ENCODE measurements around the gene CC2D2B.
"Not testable (repeated sequence)": the region's sequence is repeated elsewhere in the genome, so short reads cannot be mapped to it uniquely, and the experiment has no call there.

The CC2D2B gene

DNA sequence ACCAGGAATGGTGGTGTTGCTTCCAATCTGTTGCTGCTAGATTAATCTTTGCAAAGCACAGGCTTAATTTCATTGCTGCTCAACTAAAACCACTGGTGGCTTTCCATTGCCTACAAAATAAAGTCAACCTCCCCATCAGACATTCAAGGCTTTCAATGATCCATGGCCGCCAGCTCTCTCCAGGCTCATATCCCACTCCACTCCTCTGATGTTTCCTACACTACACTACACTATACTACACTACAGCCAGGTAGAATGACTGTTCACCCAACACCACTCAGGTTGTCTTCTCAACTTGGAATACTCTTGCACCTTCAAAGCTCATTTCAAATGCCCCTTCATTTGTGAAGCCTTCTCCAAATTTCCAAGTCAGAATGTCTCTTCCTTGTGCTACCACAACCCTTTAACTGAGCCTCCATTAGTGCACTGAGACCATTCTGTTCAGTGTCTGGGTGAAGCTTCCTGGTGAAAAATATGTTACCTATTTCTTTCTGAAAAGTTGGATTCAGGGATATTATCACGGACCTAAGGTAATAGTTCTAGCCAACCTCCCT lies 35.5 kb upstream of the CC2D2B start:
- FAIRE-seq = peak; percentile 43
- no peak for DNase-seq (ENCODE audit: insufficient read length, low spot score)
- TF ChIP-seq PAX5 (IDR thresholded peaks at IDR 0.05; ENCODE audit: insufficient read depth, low read length, severe bottlenecking) = no peak
- peak; percentile 23; the same call in 1 of the 2 replicates for TF ChIP-seq POLR2A (IDR thresholded peaks at IDR 0.05; ENCODE audit: low read depth, low read length)
- peak; percentile 52; the same call in 1 of the 2 replicates for TF ChIP-seq POLR2AphosphoS5 (IDR thresholded peaks at IDR 0.05; ENCODE audit: low read depth, low read length)

DNA sequence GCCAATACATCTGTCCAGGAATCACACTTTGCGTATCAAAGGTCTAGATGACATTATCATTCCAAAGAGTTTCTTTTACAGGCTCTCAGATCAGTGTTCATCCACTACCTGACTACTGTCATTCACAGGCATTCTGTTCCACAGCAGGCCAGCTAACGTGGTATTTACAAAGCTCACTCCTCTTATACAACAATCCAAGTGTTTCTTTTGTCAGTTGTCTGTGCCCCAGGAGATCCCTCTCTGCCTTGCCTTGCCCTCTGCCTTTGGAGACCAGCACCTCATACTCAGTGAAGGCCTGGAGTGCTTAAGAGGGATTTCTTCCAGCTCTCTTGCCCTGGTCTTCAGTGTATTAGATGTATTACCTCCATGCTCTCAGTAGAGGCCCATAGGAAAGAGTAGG lies 34.6 kb upstream of the CC2D2B start:
- no peak for FAIRE-seq
- TF ChIP-seq POU2F2 (IDR thresholded peaks at IDR 0.05; ENCODE audit: low read depth, low read length) (no peak), TAF1 (IDR thresholded peaks at IDR 0.05; ENCODE audit: low read depth, low read length) (no peak), POLR2A (IDR thresholded peaks at IDR 0.05; ENCODE audit: low read depth, low read length) (peak; percentile 17; the same call in 1 of the 2 replicates), POLR2AphosphoS5 (IDR thresholded peaks at IDR 0.05; ENCODE audit: low read depth, low read length) (peak; percentile 48; the same call in 1 of the 2 replicates), PAX5 (IDR thresholded peaks at IDR 0.05; ENCODE audit: insufficient read depth, low read length, severe bottlenecking) (no peak), SPI1 (IDR thresholded peaks at IDR 0.05; ENCODE audit: low read depth, low read length) (no peak)
- DNase-seq (ENCODE audit: insufficient read length, low spot score) = no peak

DNA sequence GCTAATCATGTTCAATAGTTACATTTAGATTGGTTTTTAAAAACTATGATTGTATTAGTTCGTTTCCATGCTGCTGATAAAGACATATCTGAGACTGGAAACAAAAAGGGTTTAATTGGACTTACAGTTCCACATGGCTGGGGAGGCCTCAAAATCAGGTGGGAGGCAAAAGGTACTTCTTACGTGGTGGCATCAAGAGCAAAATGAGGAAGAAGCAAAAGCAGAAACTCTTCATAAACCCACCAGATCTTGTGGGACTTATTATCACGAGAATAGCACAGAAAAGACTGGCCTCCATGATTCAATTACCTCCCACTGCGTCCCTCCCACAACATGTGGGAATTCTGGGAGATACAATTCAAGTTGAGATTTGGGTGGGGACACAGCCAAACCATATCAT lies 34.1 kb upstream of the CC2D2B start:
- FAIRE-seq (peak; percentile 26), DNase-seq (ENCODE audit: insufficient read length, low spot score) (no peak)
- TF ChIP-seq POLR2AphosphoS5 (IDR thresholded peaks at IDR 0.05; ENCODE audit: low read depth, low read length) (no peak), PAX5 (IDR thresholded peaks at IDR 0.05; ENCODE audit: insufficient read depth, low read length, severe bottlenecking) (no peak), TAF1 (IDR thresholded peaks at IDR 0.05; ENCODE audit: low read depth, low read length) (no peak), POU2F2 (IDR thresholded peaks at IDR 0.05; ENCODE audit: low read depth, low read length) (no peak), POLR2A (IDR thresholded peaks at IDR 0.05; ENCODE audit: low read depth, low read length) (no peak), SPI1 (IDR thresholded peaks at IDR 0.05; ENCODE audit: low read depth, low read length) (no peak)

DNA sequence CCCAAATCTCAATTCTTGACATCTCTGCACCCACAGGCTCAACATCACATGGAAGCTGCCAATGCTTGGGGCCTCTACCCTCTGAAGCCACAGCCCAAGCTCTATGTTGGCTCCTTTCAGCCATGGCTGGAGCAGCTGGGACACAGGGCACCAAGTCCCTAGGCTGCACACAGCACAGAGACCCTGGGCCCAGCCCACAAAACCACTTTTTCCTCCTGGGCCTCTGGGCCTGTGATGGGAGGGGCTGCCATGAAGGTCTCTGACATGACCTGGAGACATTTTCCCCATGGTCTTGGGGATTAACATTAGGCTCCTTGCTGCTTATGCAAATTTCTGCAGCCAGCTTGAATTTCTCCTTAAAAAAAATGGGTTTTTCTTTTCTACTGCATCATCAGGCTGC lies 33.0 kb upstream of the CC2D2B start:
- FAIRE-seq; DNase-seq (ENCODE audit: insufficient read length, low spot score): not testable (repeated sequence)

DNA sequence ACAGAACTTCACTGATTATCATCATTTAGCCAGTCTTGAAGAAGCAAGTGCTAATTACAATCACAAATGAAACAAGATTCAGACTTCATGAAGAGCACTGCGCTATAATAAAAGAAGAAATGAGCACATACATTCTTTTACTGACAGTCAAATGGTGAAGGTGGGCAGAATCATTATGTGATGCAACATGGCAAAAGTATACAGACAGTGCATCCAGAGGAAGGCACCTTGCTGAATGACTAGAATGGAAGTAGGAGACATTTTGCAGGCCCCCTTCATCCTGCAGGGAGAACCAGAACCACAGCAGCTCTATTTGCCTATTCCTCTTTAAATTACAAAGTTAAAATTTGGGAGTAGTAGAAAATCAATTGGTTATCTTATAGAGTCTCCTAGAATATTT lies 31.0 kb upstream of the CC2D2B start:
- no peak for DNase-seq (ENCODE audit: insufficient read length, low spot score)
- no peak for TF ChIP-seq TAF1 (IDR thresholded peaks at IDR 0.05; ENCODE audit: low read depth, low read length)
- TF ChIP-seq POLR2AphosphoS5 (IDR thresholded peaks at IDR 0.05; ENCODE audit: low read depth, low read length) = peak; percentile 84
- peak; percentile 63; the same call in 1 of the 2 replicates for TF ChIP-seq POLR2A (IDR thresholded peaks at IDR 0.05; ENCODE audit: low read depth, low read length)
- FAIRE-seq = peak; percentile 45

DNA sequence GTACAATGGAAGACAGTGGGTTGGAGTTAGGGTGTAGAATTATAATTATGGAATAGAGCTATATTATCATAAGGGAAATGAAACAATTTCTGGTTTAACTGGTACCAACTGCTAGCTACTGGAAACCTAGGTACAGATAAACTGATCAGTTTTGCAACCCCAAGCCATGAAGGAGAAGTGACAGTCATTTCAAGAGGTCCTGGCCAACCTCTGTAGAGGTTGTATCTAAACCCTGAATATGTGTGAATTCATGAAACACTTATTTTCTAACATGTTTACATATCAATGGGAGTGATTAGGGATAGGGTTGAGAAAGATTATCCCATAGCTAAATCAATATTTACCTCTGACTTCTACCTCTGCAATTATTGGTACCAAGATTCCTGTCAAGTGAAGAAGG lies 29.9 kb upstream of the CC2D2B start:
- no peak for DNase-seq (ENCODE audit: insufficient read length, low spot score)
- FAIRE-seq = peak; percentile 65
- peak; percentile 73 for TF ChIP-seq POLR2A (IDR thresholded peaks at IDR 0.05; ENCODE audit: low read depth, low read length)
- TF ChIP-seq POLR2AphosphoS5 (IDR thresholded peaks at IDR 0.05; ENCODE audit: low read depth, low read length) = peak; percentile 44; the same call in 1 of the 2 replicates
- 0 out of 2 replicates have a peak, but pooled peaks have one; percentile 30 for TF ChIP-seq POU2F2 (IDR thresholded peaks at IDR 0.05; ENCODE audit: low read depth, low read length)
- TF ChIP-seq SPI1 (IDR thresholded peaks at IDR 0.05; ENCODE audit: low read depth, low read length) = peak; percentile 67; the same call in 1 of the 2 replicates
- TF ChIP-seq TAF1 (IDR thresholded peaks at IDR 0.05; ENCODE audit: low read depth, low read length) = no peak

DNA sequence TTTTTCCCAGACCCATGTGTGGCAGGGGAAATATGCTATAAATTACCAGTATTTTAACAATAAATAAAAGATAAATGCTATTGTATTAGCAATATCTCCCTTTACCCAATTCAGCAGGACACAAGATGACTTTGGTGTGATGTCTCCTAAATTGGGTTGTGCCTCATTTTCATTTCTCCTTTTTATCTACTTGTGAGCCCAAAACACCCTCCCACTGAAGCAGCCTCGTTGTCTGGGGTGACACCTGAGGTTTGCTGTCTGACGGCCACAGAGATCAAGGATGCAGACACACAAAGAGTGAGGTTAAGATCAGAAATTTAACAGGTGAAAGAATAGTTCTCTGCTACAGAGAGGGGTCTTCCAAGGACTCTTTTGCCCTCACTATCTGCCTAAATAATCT lies 27.1 kb upstream of the CC2D2B start:
- FAIRE-seq (peak; percentile 95), DNase-seq (ENCODE audit: insufficient read length, low spot score) (peak; percentile 19)
- TF ChIP-seq SPI1 (IDR thresholded peaks at IDR 0.05; ENCODE audit: low read depth, low read length) (peak; percentile 88), POLR2A (IDR thresholded peaks at IDR 0.05; ENCODE audit: low read depth, low read length) (peak; percentile 15; the same call in 1 of the 2 replicates), PAX5 (IDR thresholded peaks at IDR 0.05; ENCODE audit: insufficient read depth, low read length, severe bottlenecking) (no peak)

DNA sequence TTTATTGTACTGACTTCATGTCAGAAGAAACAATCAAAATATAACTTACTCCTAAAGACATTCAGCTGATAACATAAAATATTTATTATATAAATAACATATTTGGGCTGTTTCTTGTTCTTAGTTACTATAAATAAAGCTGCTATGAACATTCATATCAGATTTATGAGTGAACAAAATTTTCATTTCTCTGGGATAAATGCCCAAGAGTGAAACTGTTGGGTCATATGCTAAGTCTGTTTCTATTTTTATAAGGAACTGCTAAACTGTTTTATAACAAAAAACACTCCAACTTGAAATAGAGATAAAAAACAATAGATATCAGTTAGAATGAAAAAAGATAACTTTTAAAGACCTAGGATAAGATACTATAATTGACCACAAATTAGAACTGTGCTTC lies 26.5 kb upstream of the CC2D2B start:
- TF ChIP-seq POLR2A (IDR thresholded peaks at IDR 0.05; ENCODE audit: low read depth, low read length) (no peak), POU2F2 (IDR thresholded peaks at IDR 0.05; ENCODE audit: low read depth, low read length) (no peak), PAX5 (IDR thresholded peaks at IDR 0.05; ENCODE audit: insufficient read depth, low read length, severe bottlenecking) (no peak), TAF1 (IDR thresholded peaks at IDR 0.05; ENCODE audit: low read depth, low read length) (no peak), POLR2AphosphoS5 (IDR thresholded peaks at IDR 0.05; ENCODE audit: low read depth, low read length) (no peak), SPI1 (IDR thresholded peaks at IDR 0.05; ENCODE audit: low read depth, low read length) (no peak)
- FAIRE-seq (no peak), DNase-seq (ENCODE audit: insufficient read length, low spot score) (no peak)

DNA sequence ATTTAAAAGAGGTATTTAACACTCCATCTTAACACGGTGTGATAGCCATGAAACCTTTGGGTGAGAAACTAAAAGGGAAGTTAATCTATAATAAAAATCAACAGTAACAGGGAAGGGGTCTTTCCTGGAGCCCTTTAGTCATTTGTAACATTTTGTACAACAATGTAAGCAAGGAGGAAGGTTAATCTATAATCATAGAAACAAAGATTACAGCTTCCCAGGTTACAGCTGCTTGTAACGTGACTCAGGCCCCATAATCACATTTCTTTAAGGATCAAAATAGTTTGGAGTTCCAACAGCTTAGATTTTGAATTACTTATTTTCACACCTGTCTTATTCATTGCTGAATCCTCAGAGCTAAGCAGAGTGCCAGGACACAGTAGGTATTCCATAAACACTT lies 17.9 kb upstream of the CC2D2B start:
- DNase-seq (ENCODE audit: insufficient read length, low spot score) (no peak), FAIRE-seq (no peak)
- no peak for TF ChIP-seq TAF1 (IDR thresholded peaks at IDR 0.05; ENCODE audit: low read depth, low read length)
- no peak for TF ChIP-seq POLR2AphosphoS5 (IDR thresholded peaks at IDR 0.05; ENCODE audit: low read depth, low read length)
- TF ChIP-seq PAX5 (IDR thresholded peaks at IDR 0.05; ENCODE audit: insufficient read depth, low read length, severe bottlenecking) = no peak
- TF ChIP-seq POU2F2 (IDR thresholded peaks at IDR 0.05; ENCODE audit: low read depth, low read length) = no peak
- TF ChIP-seq POLR2A (IDR thresholded peaks at IDR 0.05; ENCODE audit: low read depth, low read length) = no peak
- TF ChIP-seq SPI1 (IDR thresholded peaks at IDR 0.05; ENCODE audit: low read depth, low read length) = no peak

DNA sequence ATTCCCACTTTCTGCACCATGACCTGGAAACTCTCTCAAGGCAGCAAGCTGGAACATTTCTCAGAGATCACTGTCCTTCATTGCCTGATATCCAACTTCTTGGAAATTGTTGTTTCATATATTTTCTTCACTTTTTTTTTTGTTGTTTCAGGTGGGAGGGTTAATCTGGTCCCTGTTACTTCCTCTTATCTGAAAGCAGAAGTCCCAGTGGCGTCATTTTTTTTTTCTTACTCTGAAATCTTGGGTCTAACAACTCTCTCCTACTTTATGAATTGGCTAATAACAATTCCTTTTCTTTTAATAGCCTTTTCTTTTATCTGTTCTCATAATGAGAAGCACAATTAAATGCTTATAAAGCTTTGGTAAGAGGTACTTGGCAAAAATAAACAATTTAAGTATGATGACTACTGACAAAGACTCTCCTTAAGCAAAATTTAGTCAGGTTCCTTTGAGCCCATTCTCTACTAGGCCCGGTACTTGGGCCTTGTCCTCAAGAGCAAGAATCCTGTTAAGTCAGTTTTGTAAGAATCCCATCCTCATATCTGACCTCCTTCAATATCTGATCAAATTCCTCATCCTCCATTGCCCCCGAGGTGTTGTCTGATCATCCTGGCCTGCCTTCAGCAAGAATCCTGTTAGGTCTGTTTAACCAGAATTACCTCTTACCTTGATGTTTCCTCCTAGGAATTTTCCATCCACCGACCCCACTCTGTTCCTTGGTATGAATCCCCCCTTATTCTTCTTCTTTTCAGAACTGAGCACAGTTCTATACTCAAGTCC lies 11.5 kb upstream of the CC2D2B start:
- FAIRE-seq (no peak), DNase-seq (ENCODE audit: insufficient read length, low spot score) (no peak)
- TF ChIP-seq TAF1 (IDR thresholded peaks at IDR 0.05; ENCODE audit: low read depth, low read length) (no peak), SPI1 (IDR thresholded peaks at IDR 0.05; ENCODE audit: low read depth, low read length) (0 out of 2 replicates have a peak, but pooled peaks have one; percentile 7), PAX5 (IDR thresholded peaks at IDR 0.05; ENCODE audit: insufficient read depth, low read length, severe bottlenecking) (no peak)

DNA sequence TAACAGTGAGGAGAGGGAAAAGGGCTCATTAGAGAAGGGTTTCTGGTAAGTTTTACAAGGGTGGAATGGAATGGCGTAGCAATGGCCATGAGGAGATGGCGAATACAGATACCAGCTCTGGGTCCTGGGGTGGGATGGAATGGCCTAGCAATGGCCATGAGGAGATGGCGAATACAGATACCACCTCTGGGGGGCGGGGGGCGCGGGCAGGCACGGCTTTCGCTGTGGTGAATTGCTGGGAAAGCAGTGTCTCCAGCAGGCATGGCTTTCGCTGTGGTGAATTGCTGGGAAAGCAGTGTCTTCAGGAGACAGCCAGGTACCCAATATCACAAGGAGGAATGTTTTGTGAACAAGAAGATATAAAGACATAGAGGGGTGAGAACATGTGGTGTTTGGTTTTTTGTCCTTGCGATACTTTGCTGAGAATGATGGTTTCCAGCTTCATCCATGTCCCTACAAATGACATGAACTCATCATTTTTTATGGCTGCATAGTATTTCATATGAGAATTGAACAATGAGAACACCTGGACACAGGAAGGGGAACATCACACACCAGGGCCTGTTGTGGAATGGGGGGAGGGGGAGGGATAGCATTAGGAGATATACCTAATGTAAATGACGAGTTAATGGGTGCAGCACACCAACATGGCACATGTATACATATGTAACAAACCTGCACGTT lies 1.7 kb upstream of the CC2D2B start:
- DNase-seq (ENCODE audit: insufficient read length, low spot score); FAIRE-seq: not testable (repeated sequence)
